ENCODE results near the gene CCNK.

GRCh38 chr14:99556134-99556791, 75.1 kb downstream of the CCNK start:
- TF ChIP-seq CTCF (conservative IDR thresholded peaks at IDR 0.05) = no peak
- no peak for TF ChIP-seq ZFX (IDR thresholded peaks at IDR 0.05)

All from C4-2B (cell line).